Osteocyte (in vitro differentiated cells): ENCODE data around the gene IGFBPL1. TPM values are rescaled to one million over a fixed set of nuclear protein-coding genes. Genes with fewer than 3 reads are reported as not detected.
A peak's percentile ranks its signal among the peaks of the same experiment; 100 is the strongest.

Experiments
- DNase-seq: peaks from one replicate; pipeline ENCODE4 v3.0.0; 2021; ENCODE audit warnings: mixed read lengths; ENCODE audit not compliant: unreplicated experiment; ENCODE audit errors: extremely low spot score
- H3K27ac Mint-ChIP-seq: one replicate; pipeline ENCODE4 v1.8.0; 2021; ENCODE audit warnings: mild to moderate bottlenecking, mixed read lengths; ENCODE audit not compliant: unreplicated experiment
- H3K27me3 Mint-ChIP-seq: one replicate; pipeline ENCODE4 v1.8.0; 2021; ENCODE audit warnings: mixed read lengths; ENCODE audit not compliant: unreplicated experiment
- H3K36me3 Mint-ChIP-seq: one replicate; pipeline ENCODE4 v1.8.0; 2021; ENCODE audit warnings: mixed read lengths; ENCODE audit not compliant: unreplicated experiment
- H3K4me1 Mint-ChIP-seq: one replicate; pipeline ENCODE4 v1.8.0; 2021; ENCODE audit warnings: mixed read lengths; ENCODE audit not compliant: unreplicated experiment
- H3K4me3 Mint-ChIP-seq: one replicate; pipeline ENCODE4 v1.8.0; 2021; ENCODE audit warnings: mild to moderate bottlenecking, moderate library complexity, mixed read lengths; ENCODE audit not compliant: unreplicated experiment
- H3K9me3 Mint-ChIP-seq: one replicate; pipeline ENCODE4 v1.8.0; 2021; ENCODE audit warnings: mixed read lengths; ENCODE audit not compliant: unreplicated experiment
- CTCF ChIP-seq: fragments of 200-600 bp; sonication (generic); IDR thresholded peaks from 2 replicates; pipeline ENCODE4 v1.5.0; 2021; ENCODE audit warnings: antibody characterized with exemption, mild to moderate bottlenecking, moderate library complexity
- total RNA-seq: library from RNA; stranded (reverse); gene quantifications from 2 replicates; pipeline ENCODE4 v1.2.1, GENCODE V29; 2021

Gene IGFBPL1
- total RNA-seq, 1 donor from 2014 or later: 2.8 TPM

DNA sequence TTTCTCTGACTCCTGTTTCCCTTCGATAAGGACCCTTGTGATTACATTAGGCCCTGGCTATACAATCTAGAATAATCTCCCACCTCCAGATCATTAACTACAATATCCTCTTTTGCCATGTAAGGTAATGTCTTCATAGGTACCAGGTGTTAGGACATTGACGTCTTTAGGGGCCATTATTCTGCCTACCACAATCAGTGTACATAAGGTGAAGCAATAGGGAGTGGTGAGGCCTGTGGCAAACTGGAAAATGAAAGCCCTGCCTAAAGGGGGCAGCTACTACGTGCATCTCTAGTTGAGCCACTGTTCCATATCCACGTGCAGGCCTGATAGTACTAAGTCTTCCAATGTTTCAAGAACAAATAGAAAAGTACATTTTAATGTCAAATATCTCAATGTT, 36.5 kb downstream of the IGFBPL1 start:
- TF ChIP-seq CTCF: no peak
- H3K36me3 Mint-ChIP-seq: no peaks in the 10 kb centered on the region
- no peak overlapping the region for H3K4me3 Mint-ChIP-seq
- H3K27ac Mint-ChIP-seq: no peak overlapping the region
- H3K4me1 Mint-ChIP-seq: peaks cover 21% of the 10 kb centered on the region
- no peak for DNase-seq
- H3K9me3 Mint-ChIP-seq: peaks cover 5% of the 10 kb centered on the region
- no peaks in the 10 kb centered on the region for H3K27me3 Mint-ChIP-seq

DNA sequence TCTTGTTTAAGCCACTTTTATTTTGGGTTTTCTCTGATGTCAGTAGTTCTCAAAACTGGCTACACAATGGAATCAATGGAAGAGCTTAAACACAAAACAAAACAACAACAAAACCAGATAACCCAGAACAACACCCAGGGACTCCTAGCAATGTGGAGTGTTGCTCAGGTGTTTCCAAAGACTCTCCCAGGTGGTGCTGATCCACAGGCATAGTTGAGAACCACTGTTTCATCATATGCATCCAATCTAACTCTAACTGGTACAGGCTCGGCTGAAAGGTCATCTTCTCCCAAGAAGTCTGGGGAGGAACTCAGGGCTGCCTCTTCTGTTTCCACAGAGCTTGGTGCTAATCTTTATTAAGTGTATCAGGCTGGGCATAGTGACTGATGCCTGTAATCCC, 37.2 kb downstream of the IGFBPL1 start:
- H3K27ac Mint-ChIP-seq: peak overlapping the region; percentile 43
- no peak for DNase-seq
- no peaks in the 10 kb centered on the region for H3K36me3 Mint-ChIP-seq
- no peak overlapping the region for H3K4me3 Mint-ChIP-seq
- H3K9me3 Mint-ChIP-seq: peaks cover 5% of the 10 kb centered on the region
- no peaks in the 10 kb centered on the region for H3K27me3 Mint-ChIP-seq
- TF ChIP-seq CTCF: no peak
- peaks cover 19% of the 10 kb centered on the region for H3K4me1 Mint-ChIP-seq

- Mint-ChIP-seq H3K4me1 (peaks cover 22% of the 10 kb centered on the region), H3K4me3 (no peak overlapping the region), H3K27me3 (no peaks in the 10 kb centered on the region), H3K9me3 (peaks cover 5% of the 10 kb centered on the region), H3K27ac (no peak overlapping the region), H3K36me3 (no peaks in the 10 kb centered on the region)
- DNase-seq: no peak
- TF ChIP-seq CTCF: no peak
These were observed 37.8 kb downstream of the IGFBPL1 start for GRCh38 chr9:38386319-38386895.

GRCh38 chr9:38385896-38386295, 38.4 kb downstream of the IGFBPL1 start:
- DNase-seq: no peak
- Mint-ChIP-seq H3K27me3 (no peaks in the 10 kb centered on the region), H3K27ac (no peak overlapping the region), H3K36me3 (no peaks in the 10 kb centered on the region), H3K9me3 (peaks cover 5% of the 10 kb centered on the region), H3K4me1 (peaks cover 27% of the 10 kb centered on the region), H3K4me3 (no peak overlapping the region)
- TF ChIP-seq CTCF: no peak

DNA sequence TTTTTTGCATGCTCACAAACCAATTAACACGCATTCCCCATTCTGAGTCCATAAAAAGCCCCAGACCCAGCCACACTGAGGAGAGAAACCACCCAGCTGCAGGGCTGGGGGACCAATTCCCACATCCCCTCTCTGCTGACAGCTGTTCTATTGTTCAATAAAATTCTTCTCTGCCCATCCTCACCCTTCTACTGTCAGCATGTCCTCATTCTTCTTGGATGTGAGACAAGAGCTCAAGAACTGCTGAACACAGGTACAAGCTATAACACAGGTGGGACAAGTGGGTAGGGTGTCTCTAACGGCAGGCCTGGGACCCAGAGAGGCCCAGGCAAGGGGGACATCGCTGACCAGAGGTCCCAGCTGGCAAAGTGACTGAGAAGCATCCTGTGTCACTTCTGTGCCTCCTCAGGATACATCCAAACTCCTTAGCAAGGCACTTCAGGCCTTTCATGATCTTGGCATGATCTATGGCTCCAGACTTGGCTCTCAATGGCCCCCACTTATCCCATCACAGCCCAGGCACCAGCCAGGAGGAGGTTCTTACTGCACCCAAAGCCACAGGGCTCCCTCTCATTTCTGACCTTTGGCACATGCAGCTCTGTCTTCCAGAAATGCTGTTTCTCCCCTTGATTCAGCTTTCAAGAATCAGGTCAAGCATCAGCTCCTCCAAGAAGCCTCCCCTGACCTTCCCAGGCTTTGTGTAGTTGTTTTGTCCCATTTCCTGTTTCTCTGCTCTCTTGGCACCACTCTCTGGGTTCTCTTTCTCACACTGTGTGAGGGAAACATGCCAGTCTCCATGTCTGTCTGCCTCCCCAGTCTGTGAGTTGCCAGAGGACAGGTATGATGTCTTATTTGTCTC, 39.0 kb downstream of the IGFBPL1 start:
- Mint-ChIP-seq H3K36me3 (no peaks in the 10 kb centered on the region), H3K4me3 (no peak overlapping the region), H3K27ac (no peak overlapping the region), H3K9me3 (peaks cover 5% of the 10 kb centered on the region), H3K27me3 (no peaks in the 10 kb centered on the region), H3K4me1 (peaks cover 30% of the 10 kb centered on the region)
- TF ChIP-seq CTCF: no peak
- DNase-seq: no peak
